Activated CD4-positive, CD25-positive, alpha-beta regulatory T cell treated with anti-CD3 and anti-CD28 coated beads, Interleukin-2, amount 50 U/mL, for 72 hours (primary cell): ENCODE measurements around the gene SH3BP4.

Experiments
- DNase-seq: peaks from one replicate; pipeline ENCODE4 v3.0.0; 2021

Gene SH3BP4

GRCh38 chr2:235097196-235097595, 145.4 kb downstream of the SH3BP4 start:
- DNase-seq = no peak

GRCh38 chr2:235098269-235098668, 146.5 kb downstream of the SH3BP4 start:
- DNase-seq = no peak

GRCh38 chr2:235098736-235099494, 147.1 kb downstream of the SH3BP4 start:
- no peak for DNase-seq

GRCh38 chr2:235102896-235103295, 151.1 kb downstream of the SH3BP4 start:
- no peak for DNase-seq
